Left renal pelvis (tissue), 4 donors: ENCODE data around the gene LUM. TPM values are rescaled to one million over a fixed set of nuclear protein-coding genes. Genes with fewer than 3 reads are reported as not detected.

Source experiments
- DNase-seq, 4 donors: peaks; one replicate each; pipeline ENCODE4 v3.0.0-alpha.2; 2013; ENCODE audit warnings: low read depth in 4 of 4, low spot score in 3 of 4
- polyA plus RNA-seq, 4 donors: library from polyadenylated mRNA; unstranded; fragments of 120-200 nt; gene quantifications; one replicate each; pipeline ENCODE4 v1.2.1, GENCODE V29; 2013; ENCODE audit not compliant: insufficient read length in 4 of 4

LUM gene, protein sequence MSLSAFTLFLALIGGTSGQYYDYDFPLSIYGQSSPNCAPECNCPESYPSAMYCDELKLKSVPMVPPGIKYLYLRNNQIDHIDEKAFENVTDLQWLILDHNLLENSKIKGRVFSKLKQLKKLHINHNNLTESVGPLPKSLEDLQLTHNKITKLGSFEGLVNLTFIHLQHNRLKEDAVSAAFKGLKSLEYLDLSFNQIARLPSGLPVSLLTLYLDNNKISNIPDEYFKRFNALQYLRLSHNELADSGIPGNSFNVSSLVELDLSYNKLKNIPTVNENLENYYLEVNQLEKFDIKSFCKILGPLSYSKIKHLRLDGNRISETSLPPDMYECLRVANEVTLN
- polyA plus RNA-seq: 1,000 to 10,000 TPM in 1 of 4 donors, 100 to 1,000 TPM in 2, 10 to 100 TPM in 1; 41.3 to 1,105 (median 182) TPM

DNA sequence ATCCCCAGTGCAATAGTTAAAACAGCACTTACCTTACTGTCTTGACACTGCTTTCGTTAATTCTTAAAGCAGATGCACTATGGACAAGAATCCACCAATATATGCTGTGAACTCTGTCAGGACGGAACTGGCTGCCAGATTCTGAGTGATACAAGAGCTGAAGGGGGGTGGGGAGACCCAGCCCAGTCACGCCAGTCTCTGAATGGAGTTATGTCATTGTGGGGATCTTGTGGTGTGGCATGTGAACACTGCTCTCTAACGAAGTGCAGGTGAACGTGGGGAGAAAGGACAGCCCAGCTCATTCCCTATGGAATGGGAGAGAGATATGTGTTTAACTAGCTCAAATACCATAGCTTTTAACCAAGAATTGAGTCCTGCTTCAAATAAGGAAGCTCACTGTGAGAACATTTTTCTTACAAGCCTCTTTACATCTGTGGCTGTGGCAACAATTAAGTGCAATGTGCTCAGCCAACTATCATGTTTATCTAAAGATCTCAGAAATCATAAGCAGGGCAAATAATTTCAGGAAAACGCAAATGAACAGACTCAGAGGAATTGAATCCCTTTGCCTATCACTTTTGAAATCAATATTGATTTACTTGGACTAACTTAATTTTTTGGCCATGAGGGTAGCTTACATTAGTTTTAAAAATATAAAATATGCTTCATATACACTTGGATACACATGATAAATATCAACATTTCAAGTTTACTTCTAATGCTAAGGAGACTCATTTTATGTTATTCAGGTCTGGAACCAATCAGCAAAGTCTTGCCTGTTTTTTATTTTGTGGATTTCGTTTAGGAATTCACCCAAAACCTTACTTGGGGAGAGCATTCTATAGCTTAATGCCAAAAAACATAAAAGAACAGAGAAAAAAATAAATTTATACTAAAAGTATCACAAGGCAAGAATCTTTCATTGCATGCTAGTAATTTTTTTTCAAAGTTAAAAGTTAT lies at the start of gene LUM:
Gene LUM, minus strand, starts transcription at position 129 of the 960 bp plus-strand sequence. CDS start 2,515 bp downstream, outside the sequence.
- no peak for DNase-seq

DNA sequence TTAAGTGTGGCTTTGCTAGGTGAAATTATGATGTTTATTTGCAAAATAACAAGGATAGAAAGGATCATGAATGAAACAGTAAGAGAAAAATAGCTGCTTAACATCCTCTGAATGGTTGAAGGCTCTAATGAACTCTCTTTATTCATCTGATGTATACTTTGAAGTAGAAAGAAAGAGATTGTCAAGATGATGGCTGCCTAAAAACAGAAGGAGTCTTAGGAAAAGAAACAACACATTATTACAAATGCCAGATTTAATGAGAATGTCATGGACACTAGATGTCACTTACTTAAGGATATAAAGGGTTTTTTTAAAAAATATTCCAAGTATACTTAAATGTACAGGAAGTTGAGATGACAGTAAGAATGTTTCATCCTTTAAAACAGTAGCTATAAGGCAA lies 49.7 kb upstream of the LUM start:
- DNase-seq: no peak

DNA sequence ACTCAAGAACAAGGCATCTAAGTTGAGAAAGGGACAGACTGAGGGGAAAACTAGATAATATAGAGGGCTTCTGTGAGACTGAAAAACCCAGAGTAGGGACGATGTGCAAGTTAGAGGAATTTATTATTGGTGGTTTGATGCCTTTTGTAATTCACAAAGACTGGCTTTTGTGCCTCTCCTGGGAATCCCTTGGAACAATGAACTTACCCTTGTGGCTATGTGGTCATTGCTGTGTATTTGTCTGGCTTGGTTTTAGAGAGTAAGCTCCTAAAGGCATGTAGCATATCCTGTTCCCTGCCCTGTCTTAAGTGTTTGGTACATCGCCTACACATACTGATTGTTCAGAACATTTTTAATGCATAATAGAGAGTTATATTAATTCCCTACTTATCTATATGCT lies 44.7 kb upstream of the LUM start:
- no peak for DNase-seq

DNA sequence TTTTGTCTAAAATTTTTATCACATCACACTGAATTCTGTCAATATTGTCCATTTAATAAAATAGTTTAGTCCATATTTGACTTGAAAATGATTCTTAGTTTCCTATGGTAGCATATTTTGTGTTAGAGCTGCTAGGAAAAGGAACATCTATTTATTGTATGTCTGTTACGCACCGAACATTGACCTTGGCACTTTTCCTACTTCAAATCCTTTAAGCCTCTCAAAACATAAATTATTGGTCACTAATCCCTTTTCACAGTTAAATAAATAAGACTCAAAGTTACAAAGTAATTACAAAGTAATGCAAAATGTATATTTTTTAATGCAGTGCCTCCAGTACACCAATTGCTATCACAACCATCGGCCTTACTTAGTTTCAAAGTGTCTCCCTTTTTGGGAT lies 42.8 kb upstream of the LUM start:
- DNase-seq: no peak

DNA sequence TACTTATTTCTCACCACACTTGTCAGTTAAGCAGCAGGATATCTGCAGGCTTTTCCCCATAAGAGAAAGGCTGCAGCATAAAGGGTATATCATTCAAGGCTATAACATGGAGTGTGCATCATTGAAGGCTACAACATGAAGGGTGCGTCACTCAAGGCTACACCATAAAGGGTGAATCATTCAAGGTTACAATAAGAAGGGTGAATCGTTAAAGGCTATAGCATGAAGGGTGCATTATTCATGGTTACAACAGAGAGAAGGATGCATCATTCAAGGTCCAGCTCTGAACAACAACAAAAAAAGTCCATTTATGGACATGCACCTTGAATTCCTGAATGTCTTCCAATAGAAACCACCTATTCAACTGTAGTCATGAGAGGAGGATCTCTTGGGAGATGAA lies 32.8 kb upstream of the LUM start:
- DNase-seq: no peak

DNA sequence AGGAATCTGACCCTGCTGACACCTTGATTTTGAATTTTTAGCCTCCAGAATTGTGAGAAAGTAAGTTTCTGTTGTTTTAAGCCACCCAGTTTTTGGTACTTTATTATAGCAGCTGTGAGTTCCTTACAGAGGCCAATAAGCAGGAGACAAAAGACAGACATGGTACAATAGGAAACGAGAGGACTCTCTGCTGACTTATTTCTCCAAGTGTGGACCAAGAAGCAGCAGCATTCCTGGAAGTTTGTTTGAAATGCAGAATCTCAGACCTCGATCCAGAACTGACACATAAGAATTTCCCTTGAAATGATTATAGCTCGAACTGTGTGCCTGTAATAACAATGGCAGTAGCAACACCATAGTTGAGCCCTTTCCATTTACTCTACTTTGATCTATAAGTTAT lies 31.9 kb upstream of the LUM start:
- no peak for DNase-seq

DNA sequence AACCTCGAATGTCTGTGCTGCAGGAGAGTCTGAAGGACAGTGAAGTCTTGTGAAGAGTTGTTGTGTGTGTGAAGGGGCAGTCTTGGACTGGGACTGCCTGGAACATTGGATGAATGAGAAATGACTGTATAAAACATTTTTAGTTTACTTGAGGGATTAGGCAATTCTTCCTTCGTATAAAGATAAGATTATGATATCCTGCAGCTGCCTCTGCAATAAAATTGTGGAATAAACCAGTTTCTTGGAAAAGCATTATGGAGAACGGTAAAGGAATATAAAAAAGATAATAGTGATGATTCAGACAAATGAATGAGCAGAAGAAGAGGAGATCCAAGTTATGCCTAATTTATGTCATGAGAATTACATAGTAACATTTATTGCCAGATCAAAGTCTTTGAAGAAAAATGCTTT lies 30.9 kb upstream of the LUM start:
- DNase-seq: peak in 2 of 4 donors; percentile 52 to 56

DNA sequence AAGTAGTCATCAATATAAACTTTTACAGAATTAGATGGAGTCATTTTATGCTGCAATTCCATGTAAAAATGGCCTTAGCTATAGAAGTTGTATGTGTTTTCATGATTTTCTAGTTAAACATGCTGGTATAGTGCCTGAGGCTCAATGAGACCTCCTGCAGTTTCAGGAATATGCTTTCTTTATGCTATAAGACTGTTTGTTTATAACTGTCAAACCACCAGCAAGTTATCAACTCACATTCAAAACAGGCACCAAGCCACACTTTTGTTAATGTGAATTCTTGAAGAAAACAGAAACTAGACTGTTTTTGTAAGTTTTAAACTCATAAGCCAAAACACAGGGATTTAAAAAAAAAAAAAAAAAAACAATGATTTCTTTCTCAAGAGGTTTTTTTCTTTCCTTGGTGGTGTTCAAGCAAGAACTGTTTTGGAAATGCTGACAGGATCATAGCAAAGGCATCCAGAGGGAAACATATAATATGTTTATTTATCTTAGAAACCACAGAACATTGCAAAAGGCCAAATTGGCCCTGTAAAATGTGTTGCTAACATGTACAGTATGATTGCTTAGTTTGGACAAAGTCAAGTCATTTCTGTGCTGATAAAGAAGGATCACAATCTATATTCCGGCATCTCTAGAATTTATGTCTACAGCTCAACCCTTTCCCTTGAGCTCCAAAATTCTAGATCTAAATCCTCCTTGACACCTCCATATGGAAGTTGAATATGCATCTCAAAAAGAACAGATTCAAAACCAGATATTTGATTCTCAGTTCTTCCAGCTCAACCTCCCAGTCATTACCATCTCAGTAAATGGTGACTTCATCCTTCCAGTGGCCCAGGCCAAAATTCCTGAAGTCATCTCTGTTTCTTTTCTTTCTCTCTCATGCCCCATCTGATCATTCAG lies 29.0 kb upstream of the LUM start:
- peak in 1 of 4 donors; percentile 16 for DNase-seq

DNA sequence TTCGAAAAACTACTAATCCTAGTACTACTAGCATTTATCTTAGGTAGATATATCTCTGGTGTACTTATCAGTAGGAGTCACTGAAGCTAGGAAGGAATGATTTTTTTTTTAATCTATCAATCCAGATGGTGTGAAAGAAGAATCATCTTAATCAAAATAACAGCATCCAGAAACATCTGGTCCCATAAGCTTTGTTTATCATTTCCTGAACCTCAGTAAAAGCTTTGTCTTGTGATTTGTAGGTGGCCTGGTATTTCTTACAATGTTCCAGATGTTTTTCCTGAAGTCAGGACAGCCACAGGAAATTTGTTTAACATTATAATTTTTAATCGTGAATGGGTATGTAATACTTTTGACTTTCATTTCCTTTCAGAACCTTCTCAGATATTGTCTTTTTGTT lies 28.0 kb upstream of the LUM start:
- DNase-seq: no peak

DNA sequence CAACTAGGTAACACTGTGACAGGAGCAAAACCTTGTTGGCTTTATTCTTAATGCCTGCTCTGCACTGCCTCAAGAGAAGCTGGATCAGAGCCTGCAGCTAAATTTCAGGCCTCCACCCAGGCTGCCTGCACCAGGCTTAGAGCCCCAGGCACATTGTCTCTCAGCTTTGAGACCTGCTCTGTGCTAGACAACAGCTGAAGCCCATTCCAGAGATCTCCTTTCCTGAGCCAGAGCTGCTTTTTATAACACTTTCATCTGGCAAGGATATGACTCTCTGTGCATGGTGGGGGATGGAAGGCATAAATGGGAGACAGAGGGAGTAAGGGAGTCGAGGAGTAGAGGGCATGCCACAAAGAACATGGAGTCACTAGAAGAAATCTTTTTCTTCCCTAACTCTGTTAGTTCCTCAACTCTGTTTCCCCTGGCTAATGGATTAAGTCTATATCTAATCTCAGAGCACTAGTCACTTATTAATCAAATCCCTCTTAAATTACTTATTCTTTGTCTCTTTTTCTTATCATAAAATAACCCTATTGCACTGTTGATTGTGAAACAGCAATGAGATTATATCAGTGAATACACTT lies 27.1 kb upstream of the LUM start:
- DNase-seq: no peak

DNA sequence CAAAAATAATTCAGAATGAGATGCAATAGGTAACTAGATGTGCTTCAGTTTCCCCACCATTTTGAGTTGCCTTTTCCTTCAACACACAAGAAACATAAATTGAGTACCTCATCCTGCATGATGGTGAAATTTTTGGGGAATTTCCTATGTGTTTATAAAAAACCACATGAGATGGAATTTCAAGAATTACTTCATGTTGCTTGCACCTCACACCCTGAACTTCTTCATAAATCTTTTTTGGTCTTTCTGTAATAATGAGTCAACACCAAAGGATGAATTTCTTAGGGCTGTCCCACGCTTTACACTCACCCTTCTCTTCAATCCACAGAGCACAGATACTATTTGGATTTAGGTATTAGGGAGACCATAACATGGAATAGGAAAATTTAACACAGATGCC lies 22.6 kb upstream of the LUM start:
- no peak for DNase-seq

DNA sequence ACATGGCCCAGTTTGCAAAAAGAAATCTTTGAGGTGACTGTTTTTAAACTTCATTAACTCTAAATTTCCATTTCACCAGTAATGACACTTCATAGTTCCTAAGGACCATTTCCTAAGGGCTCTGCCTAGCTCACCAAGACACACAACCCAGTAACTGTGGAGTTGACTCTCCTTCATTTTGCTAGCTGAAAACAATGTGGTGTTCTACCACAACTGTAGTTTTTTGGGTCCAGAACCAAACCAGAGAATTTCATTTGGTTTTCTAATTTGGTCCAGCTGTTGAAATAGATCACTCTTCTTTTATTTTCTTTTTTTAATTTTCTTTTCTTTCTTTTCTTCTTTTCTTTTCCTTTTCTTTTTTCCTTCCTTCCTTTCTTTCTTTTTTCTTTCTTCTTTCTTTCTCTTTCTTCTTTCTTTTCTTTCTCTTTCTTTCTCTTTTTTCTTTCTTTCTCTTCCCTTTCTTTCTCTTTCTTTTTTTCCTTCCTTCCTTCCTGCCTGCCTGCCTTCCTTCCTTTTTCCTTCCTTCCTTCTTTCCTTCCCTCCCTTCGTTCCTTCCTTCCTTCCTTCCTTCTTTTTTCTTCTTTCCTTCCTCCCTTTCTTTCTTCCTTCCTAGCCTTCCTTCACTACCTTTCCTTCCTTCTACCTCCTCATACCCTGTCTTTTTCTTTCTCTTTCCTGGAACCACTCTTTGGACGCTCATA lies 18.5 kb upstream of the LUM start:
- no peak for DNase-seq

DNA sequence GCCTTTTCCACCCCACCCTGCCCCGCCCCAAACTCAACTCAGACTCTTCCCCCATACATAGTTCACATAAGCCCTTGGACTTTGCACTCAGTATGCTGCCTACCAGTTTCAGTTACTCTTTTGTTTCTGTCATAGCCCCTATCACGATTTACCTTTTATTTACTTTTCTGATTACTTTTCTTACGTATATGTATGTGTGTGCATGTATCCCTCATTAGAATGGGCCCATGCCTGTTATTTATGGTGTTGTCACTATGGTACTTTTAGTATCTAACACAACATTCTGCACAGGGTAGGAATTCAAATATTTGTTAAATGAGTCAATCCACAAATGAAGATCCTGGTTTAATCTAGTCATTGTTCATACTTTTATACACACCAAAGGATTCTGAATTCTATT lies 16.5 kb upstream of the LUM start:
- no peak for DNase-seq

DNA sequence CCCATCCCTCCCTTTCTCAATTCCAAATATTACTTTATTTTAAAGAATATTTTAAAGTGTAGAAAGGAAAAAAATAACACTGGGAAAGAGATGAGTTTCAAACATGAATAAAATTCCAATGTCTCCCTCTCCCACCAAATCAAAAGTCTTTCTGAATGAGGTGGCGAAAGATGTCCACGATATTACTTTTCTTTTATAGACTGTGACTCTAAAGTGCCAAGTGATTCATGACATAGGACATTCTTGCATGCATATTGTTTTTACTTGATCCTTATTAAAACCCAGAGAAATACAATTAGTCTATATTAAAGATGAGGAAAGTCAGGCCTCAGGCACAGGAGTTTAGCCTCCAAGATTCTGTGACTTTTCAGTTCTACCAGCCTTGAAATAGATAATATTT lies 16.0 kb upstream of the LUM start:
- no peak for DNase-seq

DNA sequence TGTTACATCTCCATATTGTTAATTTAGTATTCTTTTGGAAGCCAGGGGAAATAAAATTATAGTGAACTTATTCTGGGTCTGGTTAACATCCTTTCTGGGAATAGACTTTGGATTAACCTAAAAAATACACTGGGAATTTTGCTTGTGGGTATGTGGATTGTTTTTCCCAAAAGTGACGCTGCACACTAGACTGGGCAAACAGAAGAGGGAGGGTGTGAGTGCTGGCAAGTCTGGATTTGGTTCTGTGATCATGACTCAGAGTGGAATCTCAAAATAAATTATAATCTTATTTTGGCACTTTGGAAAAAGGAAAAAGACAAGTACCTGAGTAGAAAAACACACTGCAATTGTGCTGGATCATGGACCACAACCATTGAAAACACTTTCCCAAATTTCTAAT lies 15.2 kb upstream of the LUM start:
- no peak for DNase-seq

DNA sequence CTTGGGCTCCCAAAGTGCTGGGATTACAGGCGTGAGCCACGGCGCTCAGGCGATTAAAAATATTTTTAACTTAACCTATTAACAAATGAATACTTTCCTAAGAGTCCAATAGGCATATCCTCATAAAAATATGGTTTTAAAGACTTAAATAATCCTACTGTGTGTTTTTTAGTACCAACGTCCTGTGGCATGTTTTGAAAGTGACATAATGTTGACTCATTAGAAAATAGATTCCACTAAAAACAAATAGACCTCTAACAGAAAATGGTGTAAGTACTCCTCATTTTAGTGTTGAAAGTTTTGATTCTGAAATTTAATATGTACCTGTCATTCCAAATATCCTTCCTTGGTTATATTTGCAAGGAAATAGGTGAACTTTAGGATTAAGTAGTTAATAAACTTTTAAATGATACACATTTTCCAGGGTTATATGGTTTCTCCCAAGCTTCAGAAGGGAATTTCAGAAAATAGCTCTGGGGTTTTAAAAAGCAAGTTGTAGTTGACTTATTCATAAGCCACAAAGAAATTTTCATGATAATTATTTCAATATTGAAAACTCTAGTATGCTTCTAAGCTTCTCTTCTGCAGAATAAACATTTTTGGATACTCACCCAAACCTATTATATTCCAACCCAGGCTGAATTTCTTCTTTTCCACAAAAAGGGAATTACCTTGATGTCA lies 12.1 kb upstream of the LUM start:
- DNase-seq: no peak

DNA sequence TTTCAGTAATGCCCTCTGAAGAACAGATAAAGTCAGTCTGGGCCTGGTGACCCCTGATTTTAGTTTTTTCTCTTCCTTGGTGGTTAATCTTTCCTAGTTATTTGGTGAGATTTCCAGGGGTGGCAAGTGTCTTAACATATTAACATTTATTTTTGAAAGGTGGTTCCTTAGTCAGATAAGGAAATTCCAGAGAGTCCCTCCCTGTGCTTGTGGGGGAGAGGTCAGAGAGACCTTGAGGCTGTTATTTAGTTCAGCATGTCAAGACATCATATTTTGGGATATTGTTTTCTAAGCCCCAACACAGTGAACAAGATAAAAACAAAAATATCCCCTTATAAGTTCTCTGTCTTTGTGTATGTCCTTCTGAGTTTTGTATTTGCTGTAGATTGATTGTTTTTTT lies 9.5 kb upstream of the LUM start:
- DNase-seq: no peak

DNA sequence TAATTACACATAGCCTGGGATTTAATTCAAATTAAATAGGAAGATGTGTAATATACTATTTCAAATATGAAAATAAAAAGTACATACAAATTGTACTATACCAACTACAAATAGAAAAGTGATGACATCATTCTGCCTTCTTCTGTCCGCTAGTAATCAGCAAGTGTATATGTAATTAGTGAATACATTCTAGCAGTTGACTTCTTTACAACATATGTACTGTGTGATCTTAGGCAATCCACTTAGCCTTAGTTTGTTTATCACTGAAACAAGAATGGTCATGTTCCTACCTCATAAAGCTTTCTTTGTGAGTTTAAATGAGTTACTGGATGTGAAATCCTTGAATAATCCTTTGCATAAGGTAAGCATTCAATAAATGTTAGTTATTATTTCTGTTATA lies 7.8 kb upstream of the LUM start:
- no peak for DNase-seq

DNA sequence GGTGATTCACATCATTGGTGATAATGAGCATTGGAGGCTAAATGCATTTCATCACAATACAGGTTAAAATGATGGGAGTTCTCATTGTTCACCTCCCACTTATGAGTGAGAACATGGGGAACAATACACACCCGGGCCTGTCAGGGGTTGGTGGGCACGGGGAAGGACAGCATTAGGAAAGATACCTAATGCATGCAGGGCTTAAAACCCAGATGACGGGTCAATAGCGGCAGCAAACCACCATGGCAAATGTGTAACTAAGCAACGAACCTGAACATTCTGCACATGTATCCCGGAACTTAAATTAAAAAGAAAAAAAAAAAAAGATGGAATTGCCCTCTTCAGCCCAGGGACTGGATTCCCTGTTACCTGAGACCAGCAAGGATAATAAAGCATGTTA lies 2.3 kb upstream of the LUM start:
- DNase-seq: no peak
